Omental fat pad (tissue), 4 donors: ENCODE results near the gene NDE1. TPM values are rescaled to one million over a fixed set of nuclear protein-coding genes. Genes with fewer than 3 reads are reported as not detected.

ENCODE experiments used
- ATAC-seq: fragments of 150-250 bp; one replicate; pipeline ENCODE4 v1.9.1; 2016; ENCODE audit warnings: mild to moderate bottlenecking, moderate library complexity; ENCODE audit not compliant: low FRiP score
- DNase-seq: peaks from one replicate; pipeline ENCODE4 v3.0.0-alpha.2; 2019; ENCODE audit warnings: low spot score
- CTCF ChIP-seq, 3 donors: fragments of 450-650 bp; IDR thresholded peaks; one replicate each; pipeline ENCODE4 v1.5.1; 2016 to 2017; ENCODE audit warnings: antibody characterized with exemption in 3 of 3, mild to moderate bottlenecking in 3 of 3, moderate library complexity in 2 of 3
- total RNA-seq, 4 donors: library from RNA; depleted of rRNA; stranded (reverse); fragments of >200 nt; gene quantifications; one replicate each; pipeline ENCODE4 v1.1.0, GENCODE V29; 2016

Gene NDE1
- total RNA-seq, 4 donors from 2014 or later, result 11.9 to 26.2 (median 21.2) TPM

DNA sequence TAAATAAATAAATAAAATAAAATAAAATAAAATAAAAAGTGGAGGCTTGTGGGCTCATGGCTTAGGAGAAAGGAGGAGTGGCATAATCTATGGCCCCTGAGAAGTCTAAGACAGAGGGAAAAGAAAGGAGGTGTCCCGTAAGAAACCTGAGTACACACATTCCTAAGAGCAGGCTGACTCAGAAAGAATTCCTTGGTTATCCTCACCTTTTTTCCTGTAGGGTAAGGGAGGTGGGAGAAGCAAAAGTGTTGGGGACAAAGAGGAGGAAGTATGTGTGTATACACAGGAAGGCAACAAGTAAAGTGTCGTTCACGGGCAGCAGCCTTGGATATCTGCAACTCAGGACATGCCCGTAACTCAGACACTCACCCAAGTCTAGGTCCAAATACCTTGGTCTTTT is 36.4 kb upstream of the NDE1 start:
- DNase-seq (no peak), ATAC-seq (no peak)
- TF ChIP-seq CTCF (IDR thresholded peaks at IDR 0.05), result no peak

- ATAC-seq (no peak), DNase-seq (no peak)
- no peak for TF ChIP-seq CTCF (IDR thresholded peaks at IDR 0.05)
These were observed 34.0 kb upstream of the NDE1 start for GRCh38 chr16:15616012-15616411.

DNA sequence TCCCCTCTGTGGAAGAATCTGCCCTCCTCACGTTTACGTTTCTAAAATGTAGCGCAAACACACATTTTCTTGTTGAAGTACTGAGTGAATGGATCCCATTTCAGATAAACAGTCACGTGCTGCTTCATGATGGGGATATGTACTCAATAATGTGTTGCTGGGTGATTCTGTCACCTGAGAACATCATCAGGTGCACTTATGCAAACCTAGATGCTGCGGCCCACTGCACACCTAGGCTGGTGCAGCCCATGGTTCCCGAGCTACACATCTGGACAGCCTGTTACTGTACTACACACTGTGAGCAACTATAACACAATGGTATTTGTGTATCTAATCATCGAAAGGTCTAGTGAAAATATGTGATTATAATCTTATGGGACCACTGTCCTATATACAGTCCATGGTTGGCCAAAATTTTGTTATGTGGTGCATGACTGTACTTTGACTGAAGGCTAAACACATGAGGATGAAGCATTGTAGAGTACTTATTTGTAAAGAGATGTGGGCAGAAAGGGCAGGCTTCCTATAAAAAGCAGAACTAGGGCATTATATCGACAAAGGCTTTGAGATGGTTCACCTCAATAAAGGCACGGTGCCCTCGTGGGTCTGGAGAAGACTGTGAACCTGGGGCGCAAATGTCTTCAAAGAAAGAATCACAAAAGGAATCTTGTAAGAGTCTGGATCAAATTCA is 33.4 kb upstream of the NDE1 start:
- ATAC-seq, result no peak
- DNase-seq, result no peak
- no peak for TF ChIP-seq CTCF (IDR thresholded peaks at IDR 0.05)

- no peak for ATAC-seq
- no peak for TF ChIP-seq CTCF (IDR thresholded peaks at IDR 0.05)
- no peak for DNase-seq
These were observed 32.1 kb upstream of the NDE1 start for GRCh38 chr16:15617901-15618300.

DNA sequence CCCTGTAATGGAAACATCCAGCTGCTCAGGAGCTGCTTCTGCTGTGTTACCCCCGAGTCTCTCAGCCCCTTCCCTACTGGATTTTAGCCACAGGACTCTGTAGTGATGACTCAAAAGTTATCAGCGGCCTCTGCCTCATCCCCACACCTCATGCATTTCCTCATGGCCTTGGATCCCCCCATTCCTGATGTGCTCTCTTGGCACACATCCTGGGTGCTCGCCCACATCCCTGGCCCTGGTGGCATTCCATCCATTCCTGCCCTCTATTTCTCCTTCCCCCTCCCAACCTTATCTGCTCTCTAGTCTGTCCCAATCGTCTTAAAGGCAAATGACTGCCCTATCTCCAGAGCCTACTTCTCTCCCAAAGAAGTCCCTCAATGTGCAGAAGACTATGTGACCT is 31.7 kb upstream of the NDE1 start:
- ATAC-seq (peak; percentile 43), DNase-seq (no peak)
- TF ChIP-seq CTCF (IDR thresholded peaks at IDR 0.05), result no peak

DNA sequence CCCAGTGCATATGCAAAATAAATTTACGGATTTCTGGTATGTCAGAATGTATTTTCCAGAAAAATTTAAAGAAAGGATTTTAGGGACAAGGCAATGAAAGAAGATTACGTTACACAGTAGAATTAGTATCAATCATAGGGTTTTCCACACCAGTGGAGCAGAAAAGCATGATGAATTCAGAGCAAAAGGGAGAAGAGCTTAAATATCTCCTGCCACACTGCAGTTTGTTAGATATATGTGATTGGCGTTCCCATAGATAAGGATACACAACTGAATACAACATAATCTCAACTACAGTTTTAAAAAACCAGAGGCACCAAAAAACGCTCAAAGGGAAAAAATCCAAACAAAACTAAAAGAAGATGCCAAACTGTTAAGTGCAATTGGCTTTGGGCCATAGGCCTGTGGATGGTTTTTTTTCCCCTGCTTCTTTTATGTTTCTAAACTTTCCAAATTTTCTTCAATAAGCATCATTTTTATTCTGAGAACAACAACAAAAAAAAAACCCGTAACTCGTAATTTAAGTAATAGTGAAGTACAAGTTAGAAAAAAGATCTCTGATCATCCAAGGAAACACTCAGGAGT is 29.3 kb upstream of the NDE1 start:
- no peak for TF ChIP-seq CTCF (IDR thresholded peaks at IDR 0.05)
- DNase-seq (no peak), ATAC-seq (no peak)

GRCh38 chr16:15621456-15621855 is 28.6 kb upstream of the NDE1 start:
- DNase-seq (no peak), ATAC-seq (no peak)
- no peak for TF ChIP-seq CTCF (IDR thresholded peaks at IDR 0.05)
